GM12878 (cell line): Measurements from ENCODE around the gene ZNF107.

Experiments
- BMI1 ChIP-seq: fragments of 450-650 bp; IDR thresholded peaks from 2 replicates; pipeline ENCODE4 v1.6.1; 2016; ENCODE audit warnings: mild to moderate bottlenecking, moderate library complexity, borderline replicate concordance
- EGR1 ChIP-seq, 2 experiments: IDR thresholded peaks; 1 replicate in 1 of 2; 2 replicates in 1 of 2; pipeline ENCODE4 v1.6.1; 2011 to 2012; ENCODE audit warnings: low read depth in 2 of 2, low read length in 2 of 2, borderline replicate concordance in 1 of 2, mild to moderate bottlenecking in 1 of 2, moderate library complexity in 1 of 2
- EZH2 ChIP-seq: IDR thresholded peaks from 2 replicates; pipeline ENCODE4 v1.6.1; 2012; ENCODE audit warnings: low read depth, mild to moderate bottlenecking, control low read depth, inconsistent platforms, low read length, borderline replicate concordance; ENCODE audit not compliant: control insufficient read depth
- JUNB ChIP-seq: IDR thresholded peaks from 2 replicates; pipeline ENCODE4 v1.6.1; 2016; ENCODE audit warnings: antibody characterized with exemption, mild to moderate bottlenecking
- MAX ChIP-seq: IDR thresholded peaks from 2 replicates; pipeline ENCODE4 v1.6.1; 2012; ENCODE audit warnings: low read depth, low read length, improper control_type of control experiment
- MYC ChIP-seq: IDR thresholded peaks from 2 replicates; pipeline ENCODE4 v1.6.1; 2011; ENCODE audit warnings: mild to moderate bottlenecking, low read length, moderate library complexity, inconsistent platforms; ENCODE audit not compliant: insufficient read depth, insufficient replicate concordance, insufficient read length, severe bottlenecking
- PKNOX1 ChIP-seq: fragments of 450-650 bp; IDR thresholded peaks from 2 replicates; pipeline ENCODE4 v1.6.1; 2016; ENCODE audit warnings: mild to moderate bottlenecking
- PRDM15 ChIP-seq: fragments of 450-650 bp; formaldehyde crosslinking; IDR thresholded peaks from 2 replicates; pipeline ENCODE4 v1.4.0; 2020; ENCODE audit warnings: mild to moderate bottlenecking, moderate library complexity
- ZBTB33 ChIP-seq: fragments of 450-650 bp; IDR thresholded peaks from 2 replicates; pipeline ENCODE4 v1.6.1; 2017; ENCODE audit warnings: mild to moderate bottlenecking
- ZNF687 ChIP-seq: fragments of 450-650 bp; IDR thresholded peaks from 2 replicates; pipeline ENCODE4 v1.6.1; 2017; ENCODE audit warnings: mild to moderate bottlenecking, moderate library complexity
- TF ChIP-seq, protein P1 (sequence below), 3 experiments: IDR thresholded peaks in 2 of 3; conservative IDR thresholded peaks in 1 of 3; 2 replicates each; pipeline ENCODE4 v1.5.1; 2011; ENCODE audit warnings: low read depth in 3 of 3, low read length in 3 of 3, mild to moderate bottlenecking in 3 of 3, control low read depth in 2 of 3, moderate library complexity in 2 of 3, inconsistent platforms in 1 of 3, mixed read lengths in 1 of 3; ENCODE audit not compliant: control insufficient read depth in 2 of 3, insufficient read depth in 1 of 3; ENCODE audit errors: extremely low read depth in 1 of 3
- TF ChIP-seq, protein P2 (sequence below): fragments of 450-650 bp; IDR thresholded peaks from 2 replicates; pipeline ENCODE4 v1.6.1; 2017; ENCODE audit warnings: mild to moderate bottlenecking, low read depth, inconsistent platforms; ENCODE audit not compliant: poor library complexity, severe bottlenecking

- TF ChIP-seq ZBTB33, result no peak
- TF ChIP-seq, protein P1, sequence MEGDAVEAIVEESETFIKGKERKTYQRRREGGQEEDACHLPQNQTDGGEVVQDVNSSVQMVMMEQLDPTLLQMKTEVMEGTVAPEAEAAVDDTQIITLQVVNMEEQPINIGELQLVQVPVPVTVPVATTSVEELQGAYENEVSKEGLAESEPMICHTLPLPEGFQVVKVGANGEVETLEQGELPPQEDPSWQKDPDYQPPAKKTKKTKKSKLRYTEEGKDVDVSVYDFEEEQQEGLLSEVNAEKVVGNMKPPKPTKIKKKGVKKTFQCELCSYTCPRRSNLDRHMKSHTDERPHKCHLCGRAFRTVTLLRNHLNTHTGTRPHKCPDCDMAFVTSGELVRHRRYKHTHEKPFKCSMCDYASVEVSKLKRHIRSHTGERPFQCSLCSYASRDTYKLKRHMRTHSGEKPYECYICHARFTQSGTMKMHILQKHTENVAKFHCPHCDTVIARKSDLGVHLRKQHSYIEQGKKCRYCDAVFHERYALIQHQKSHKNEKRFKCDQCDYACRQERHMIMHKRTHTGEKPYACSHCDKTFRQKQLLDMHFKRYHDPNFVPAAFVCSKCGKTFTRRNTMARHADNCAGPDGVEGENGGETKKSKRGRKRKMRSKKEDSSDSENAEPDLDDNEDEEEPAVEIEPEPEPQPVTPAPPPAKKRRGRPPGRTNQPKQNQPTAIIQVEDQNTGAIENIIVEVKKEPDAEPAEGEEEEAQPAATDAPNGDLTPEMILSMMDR (IDR thresholded peaks at IDR 0.05 in 2 of 3, conservative IDR thresholded peaks at IDR 0.05 in 1 of 3; ENCODE audit: control insufficient read depth in 2 of 3, extremely low read depth in 1 of 3, insufficient read depth in 1 of 3, low read depth in 3 of 3, low read length in 3 of 3), result no peak
- no peak for TF ChIP-seq PRDM15 (CRISPR knock-in tag)
- TF ChIP-seq PKNOX1, result no peak
- TF ChIP-seq EZH2, result no peak
- TF ChIP-seq JUNB, result no peak
- TF ChIP-seq, protein P2, sequence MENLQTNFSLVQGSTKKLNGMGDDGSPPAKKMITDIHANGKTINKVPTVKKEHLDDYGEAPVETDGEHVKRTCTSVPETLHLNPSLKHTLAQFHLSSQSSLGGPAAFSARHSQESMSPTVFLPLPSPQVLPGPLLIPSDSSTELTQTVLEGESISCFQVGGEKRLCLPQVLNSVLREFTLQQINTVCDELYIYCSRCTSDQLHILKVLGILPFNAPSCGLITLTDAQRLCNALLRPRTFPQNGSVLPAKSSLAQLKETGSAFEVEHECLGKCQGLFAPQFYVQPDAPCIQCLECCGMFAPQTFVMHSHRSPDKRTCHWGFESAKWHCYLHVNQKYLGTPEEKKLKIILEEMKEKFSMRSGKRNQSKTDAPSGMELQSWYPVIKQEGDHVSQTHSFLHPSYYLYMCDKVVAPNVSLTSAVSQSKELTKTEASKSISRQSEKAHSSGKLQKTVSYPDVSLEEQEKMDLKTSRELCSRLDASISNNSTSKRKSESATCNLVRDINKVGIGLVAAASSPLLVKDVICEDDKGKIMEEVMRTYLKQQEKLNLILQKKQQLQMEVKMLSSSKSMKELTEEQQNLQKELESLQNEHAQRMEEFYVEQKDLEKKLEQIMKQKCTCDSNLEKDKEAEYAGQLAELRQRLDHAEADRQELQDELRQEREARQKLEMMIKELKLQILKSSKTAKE, result no peak
- no peak for TF ChIP-seq MYC
- no peak for TF ChIP-seq ZNF687
- TF ChIP-seq EGR1 (IDR thresholded peaks at IDR 0.05; ENCODE audit: borderline replicate concordance in 1 of 2, low read depth in 2 of 2, low read length in 2 of 2), result no peak
- TF ChIP-seq BMI1, result no peak
- TF ChIP-seq MAX, result no peak
Observed at GRCh38 chr7:64729089-64729848, 63.3 kb downstream of the ZNF107 start.
